Activated naive CD8-positive, alpha-beta T cell (primary cell): Measurements from ENCODE around the gene DNAJB6.
A peak's percentile ranks its signal among the peaks of the same experiment; 100 is the strongest.

ENCODE experiments used
- H3K27ac Mint-ChIP-seq: one replicate; pipeline ENCODE4 v1.8.0; 2021; ENCODE audit warnings: mixed read lengths
- H3K27me3 Mint-ChIP-seq: one replicate; pipeline ENCODE4 v1.8.0; 2021; ENCODE audit warnings: mixed read lengths
- H3K36me3 Mint-ChIP-seq: one replicate; pipeline ENCODE4 v1.8.0; 2021; ENCODE audit warnings: mixed read lengths
- H3K4me1 Mint-ChIP-seq: one replicate; pipeline ENCODE4 v1.8.0; 2021; ENCODE audit warnings: low read depth, mixed read lengths
- H3K4me3 Mint-ChIP-seq: one replicate; pipeline ENCODE4 v1.8.0; 2021; ENCODE audit warnings: mild to moderate bottlenecking, mixed read lengths
- H3K9me3 Mint-ChIP-seq: one replicate; pipeline ENCODE4 v1.8.0; 2021; ENCODE audit warnings: low read depth, mixed read lengths

The DNAJB6 gene

DNA sequence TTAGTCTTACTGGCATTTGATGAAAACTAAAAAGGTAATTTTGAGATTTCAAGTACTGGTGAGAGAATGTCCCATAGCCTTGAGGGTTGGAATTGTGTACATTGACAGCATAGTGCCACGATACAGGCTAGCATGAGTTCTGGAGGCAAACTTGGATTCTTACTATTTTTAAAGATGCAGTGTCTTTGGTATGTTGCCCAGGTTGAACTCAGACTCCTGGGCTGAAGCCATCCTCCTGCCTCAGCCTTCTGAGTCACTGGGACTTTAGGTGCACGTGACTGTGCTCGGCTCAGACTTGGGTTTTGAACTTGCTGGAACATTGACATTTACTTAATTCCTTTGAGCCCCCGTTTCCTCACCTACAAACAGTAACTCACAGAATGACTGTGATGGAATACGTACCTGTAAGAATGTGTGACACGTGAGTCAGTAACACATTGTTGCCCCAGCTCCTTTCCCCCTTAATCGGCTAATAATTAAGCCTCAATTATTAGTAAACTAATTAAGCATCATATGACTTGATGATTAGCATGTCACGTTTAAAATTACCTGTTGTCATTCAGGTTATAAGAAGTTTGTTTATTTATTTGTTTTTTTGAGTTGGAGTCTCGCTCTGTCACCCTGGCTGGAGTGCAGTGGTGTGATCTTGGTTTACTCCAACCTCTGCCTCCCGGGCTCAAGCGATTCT is 10.6 kb downstream of the DNAJB6 start:
- H3K4me3 Mint-ChIP-seq: peak overlapping the region; percentile 44
- H3K27me3 Mint-ChIP-seq: no peaks in the 10 kb centered on the region
- no peaks in the 10 kb centered on the region for H3K9me3 Mint-ChIP-seq
- peaks cover 72% of the 10 kb centered on the region for H3K4me1 Mint-ChIP-seq
- H3K27ac Mint-ChIP-seq: peak overlapping the region; percentile 58
- no peaks in the 10 kb centered on the region for H3K36me3 Mint-ChIP-seq

GRCh38 chr7:157348548-157348947 is 11.7 kb downstream of the DNAJB6 start:
- H3K4me1 Mint-ChIP-seq: peaks cover 74% of the 10 kb centered on the region
- H3K36me3 Mint-ChIP-seq: no peaks in the 10 kb centered on the region
- H3K27me3 Mint-ChIP-seq: no peaks in the 10 kb centered on the region
- H3K9me3 Mint-ChIP-seq: no peaks in the 10 kb centered on the region
- H3K4me3 Mint-ChIP-seq: peak overlapping the region; percentile 73
- peak overlapping the region; percentile 81 for H3K27ac Mint-ChIP-seq

DNA sequence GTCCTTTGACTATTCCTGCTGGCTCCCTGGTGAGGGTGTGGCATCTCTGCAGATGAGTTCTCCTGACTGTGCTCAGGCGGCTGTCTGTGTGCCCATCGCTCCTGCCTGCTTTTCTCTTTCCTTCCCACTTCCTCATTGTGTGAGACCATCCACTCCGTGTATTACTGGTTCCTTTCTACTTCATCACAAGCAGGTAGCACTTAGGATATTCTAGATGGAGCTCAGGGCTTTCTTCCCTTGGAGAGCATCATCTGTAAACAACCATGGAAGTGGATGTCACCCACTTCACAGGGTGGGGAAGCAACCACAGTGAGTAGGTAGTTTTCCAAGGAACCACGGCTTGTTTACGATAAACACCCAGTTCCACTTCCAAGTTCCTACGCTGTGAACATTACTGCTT is 15.7 kb downstream of the DNAJB6 start:
- Mint-ChIP-seq H3K27me3 (no peaks in the 10 kb centered on the region), H3K27ac (peak overlapping the region; percentile 35), H3K9me3 (no peaks in the 10 kb centered on the region), H3K4me1 (peaks cover 82% of the 10 kb centered on the region), H3K36me3 (no peaks in the 10 kb centered on the region), H3K4me3 (peak overlapping the region; percentile 52)

DNA sequence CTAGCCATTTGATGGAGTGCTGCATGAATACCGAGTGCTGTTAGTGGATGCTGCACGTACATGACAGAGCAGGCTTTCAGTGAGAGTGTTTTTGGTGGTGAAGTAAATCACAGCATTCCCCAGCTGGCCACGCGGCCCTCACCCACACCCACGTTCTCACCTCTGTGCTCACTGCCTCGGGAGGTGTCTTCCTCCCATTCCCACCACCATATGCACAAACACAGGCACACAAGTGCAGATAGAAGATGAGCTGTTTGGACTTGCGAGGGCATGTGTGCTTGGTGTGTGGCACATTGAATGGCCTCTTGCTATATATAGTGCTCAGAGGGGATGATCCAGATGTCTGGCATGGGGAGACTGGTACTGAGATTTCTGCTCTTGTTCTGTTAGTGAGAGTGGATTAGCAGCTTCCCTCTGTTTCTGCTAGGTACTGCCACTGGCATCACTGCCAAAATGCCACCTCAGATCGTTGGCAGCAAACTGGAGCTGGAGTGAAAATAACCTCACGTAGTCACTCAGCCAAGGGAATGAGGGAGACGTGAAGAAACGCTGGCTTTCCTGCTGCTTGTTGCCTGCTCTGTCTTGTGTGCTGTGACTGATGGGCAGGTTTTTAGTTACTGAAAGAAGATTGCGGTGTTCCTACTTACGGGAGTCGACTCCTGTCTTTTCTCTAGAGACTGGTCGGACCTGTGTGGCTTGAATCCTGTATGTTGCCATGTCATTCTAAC is 19.1 kb downstream of the DNAJB6 start:
- H3K9me3 Mint-ChIP-seq: no peaks in the 10 kb centered on the region
- H3K27ac Mint-ChIP-seq: peak overlapping the region; percentile 79
- H3K27me3 Mint-ChIP-seq: no peaks in the 10 kb centered on the region
- no peaks in the 10 kb centered on the region for H3K36me3 Mint-ChIP-seq
- peaks cover 75% of the 10 kb centered on the region for H3K4me1 Mint-ChIP-seq
- peak overlapping the region; percentile 38 for H3K4me3 Mint-ChIP-seq

- Mint-ChIP-seq H3K4me1 (peaks cover 63% of the 10 kb centered on the region), H3K4me3 (peak overlapping the region; percentile 49), H3K9me3 (no peaks in the 10 kb centered on the region), H3K27me3 (no peaks in the 10 kb centered on the region), H3K36me3 (no peaks in the 10 kb centered on the region), H3K27ac (peak overlapping the region; percentile 73)
Measured at GRCh38 chr7:157357129-157358040, 20.6 kb downstream of the DNAJB6 start.

DNA sequence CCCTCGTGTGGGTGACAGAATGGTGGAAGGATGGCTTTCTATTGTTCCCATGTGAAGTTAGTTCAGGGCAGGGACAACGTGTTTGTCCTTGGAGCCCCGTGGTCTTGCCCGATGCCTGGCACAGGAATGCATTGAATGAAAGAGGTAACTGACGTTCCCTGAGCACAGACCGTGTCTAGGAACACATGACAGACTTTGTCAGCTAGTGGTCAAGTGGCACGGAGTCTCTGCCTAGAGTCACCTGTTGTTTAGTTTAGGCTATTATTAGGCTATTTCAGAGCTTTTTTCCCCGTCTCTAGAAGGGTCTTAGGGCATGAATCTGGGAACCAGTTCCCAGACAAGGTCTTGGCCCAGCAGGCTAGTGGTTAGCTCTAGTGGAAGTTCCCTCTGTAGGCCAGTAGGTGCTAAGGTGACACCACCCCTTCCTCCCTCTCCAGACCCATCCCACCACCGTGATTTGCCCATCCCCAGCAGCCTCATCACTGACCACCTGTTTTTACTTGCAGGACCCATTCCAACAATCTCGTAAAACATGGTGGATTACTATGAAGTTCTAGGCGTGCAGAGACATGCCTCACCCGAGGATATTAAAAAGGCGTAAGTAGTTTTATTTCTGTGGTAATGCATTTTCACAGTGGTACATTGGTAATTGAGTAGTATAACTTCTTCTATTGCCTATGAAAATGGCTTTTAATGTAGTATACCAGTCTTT is 21.4 kb downstream of the DNAJB6 start:
- Mint-ChIP-seq H3K4me3 (no peak overlapping the region), H3K27me3 (no peaks in the 10 kb centered on the region), H3K4me1 (peaks cover 59% of the 10 kb centered on the region), H3K9me3 (no peaks in the 10 kb centered on the region), H3K27ac (peak overlapping the region; percentile 73), H3K36me3 (no peaks in the 10 kb centered on the region)

GRCh38 chr7:157358753-157359096 is 21.9 kb downstream of the DNAJB6 start:
- Mint-ChIP-seq H3K27me3 (no peaks in the 10 kb centered on the region), H3K4me3 (no peak overlapping the region), H3K36me3 (no peaks in the 10 kb centered on the region), H3K4me1 (peaks cover 54% of the 10 kb centered on the region), H3K9me3 (no peaks in the 10 kb centered on the region), H3K27ac (peak overlapping the region; percentile 16)

DNA sequence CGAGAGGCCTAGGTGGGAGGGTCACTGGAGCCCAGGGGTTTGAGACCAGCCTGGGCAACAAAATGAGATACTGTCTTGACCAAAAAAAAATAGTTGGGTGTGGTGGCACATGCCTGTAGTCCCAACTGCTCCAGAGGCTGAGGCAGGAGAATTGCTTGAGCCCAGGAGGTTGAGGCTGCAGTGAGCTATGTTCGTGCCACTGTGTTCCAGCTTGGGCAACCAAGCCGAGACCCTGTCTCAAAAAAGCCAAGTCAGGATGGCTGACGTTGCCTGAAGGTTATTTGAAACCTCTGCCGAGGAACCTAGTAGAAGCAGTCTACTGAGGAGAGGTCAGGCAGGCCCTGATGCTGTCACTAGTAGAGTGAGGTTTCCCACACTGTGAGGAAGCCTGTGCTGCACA is 22.8 kb downstream of the DNAJB6 start:
- Mint-ChIP-seq H3K36me3 (peaks cover 3% of the 10 kb centered on the region), H3K27me3 (no peaks in the 10 kb centered on the region), H3K4me3 (no peak overlapping the region), H3K9me3 (no peaks in the 10 kb centered on the region), H3K4me1 (peaks cover 52% of the 10 kb centered on the region), H3K27ac (no peak overlapping the region)

DNA sequence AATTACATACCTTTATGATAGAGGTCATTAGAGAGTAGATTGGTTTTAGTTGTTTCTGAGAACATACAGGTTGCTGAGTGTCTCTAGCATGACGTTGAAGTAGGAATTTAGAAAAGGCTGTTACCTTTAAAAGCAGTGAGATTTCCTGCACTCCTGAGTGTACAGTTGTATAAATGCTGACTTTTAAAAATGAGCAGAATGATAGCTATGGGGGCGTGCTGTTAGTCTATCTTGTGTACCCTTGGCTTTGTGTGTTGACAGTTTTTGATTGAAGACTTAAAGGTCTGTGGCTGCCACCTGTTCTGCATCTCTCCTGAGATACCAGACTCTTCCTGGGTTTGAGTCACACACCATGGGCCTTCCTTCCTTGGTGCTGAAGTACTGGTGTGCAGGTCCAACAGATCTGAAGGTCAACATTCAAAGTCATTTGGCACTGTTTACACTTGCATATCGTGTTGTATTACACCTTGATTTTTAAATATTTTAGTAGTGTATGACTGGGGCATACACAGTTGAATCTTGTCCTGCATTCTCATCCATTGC is 23.8 kb downstream of the DNAJB6 start:
- no peaks in the 10 kb centered on the region for H3K27me3 Mint-ChIP-seq
- H3K4me3 Mint-ChIP-seq: no peak overlapping the region
- H3K9me3 Mint-ChIP-seq: no peaks in the 10 kb centered on the region
- peak overlapping the region; percentile 4 for H3K27ac Mint-ChIP-seq
- peaks cover 48% of the 10 kb centered on the region for H3K4me1 Mint-ChIP-seq
- peaks cover 3% of the 10 kb centered on the region for H3K36me3 Mint-ChIP-seq

- Mint-ChIP-seq H3K4me1 (peaks cover 40% of the 10 kb centered on the region), H3K36me3 (peaks cover 6% of the 10 kb centered on the region), H3K27me3 (no peaks in the 10 kb centered on the region), H3K4me3 (no peak overlapping the region), H3K9me3 (no peaks in the 10 kb centered on the region), H3K27ac (no peak overlapping the region)
Measured at GRCh38 chr7:157361537-157361936, 24.7 kb downstream of the DNAJB6 start.

DNA sequence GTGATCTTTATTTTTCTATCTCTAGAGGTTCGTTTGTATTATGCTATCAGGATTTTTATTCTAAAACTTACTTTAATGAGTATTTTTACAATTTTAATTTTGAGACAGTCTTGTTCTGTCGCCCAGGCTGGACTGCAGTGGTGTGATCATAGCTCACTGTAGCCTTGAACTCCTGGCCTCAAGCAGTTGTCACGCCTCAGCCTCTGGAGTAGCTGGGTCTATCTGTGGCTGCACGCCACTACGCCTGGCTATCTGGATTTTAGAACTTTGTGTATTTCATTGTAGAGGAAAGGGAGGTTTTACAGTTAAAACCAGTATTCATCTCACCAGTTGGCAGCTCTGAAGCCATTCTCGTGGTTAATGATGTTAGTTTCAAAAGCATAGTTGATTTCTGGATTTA is 25.9 kb downstream of the DNAJB6 start:
- peak overlapping the region; percentile 16 for H3K27ac Mint-ChIP-seq
- H3K4me3 Mint-ChIP-seq: no peak overlapping the region
- H3K9me3 Mint-ChIP-seq: no peaks in the 10 kb centered on the region
- no peaks in the 10 kb centered on the region for H3K27me3 Mint-ChIP-seq
- peaks cover 6% of the 10 kb centered on the region for H3K36me3 Mint-ChIP-seq
- H3K4me1 Mint-ChIP-seq: peaks cover 30% of the 10 kb centered on the region

DNA sequence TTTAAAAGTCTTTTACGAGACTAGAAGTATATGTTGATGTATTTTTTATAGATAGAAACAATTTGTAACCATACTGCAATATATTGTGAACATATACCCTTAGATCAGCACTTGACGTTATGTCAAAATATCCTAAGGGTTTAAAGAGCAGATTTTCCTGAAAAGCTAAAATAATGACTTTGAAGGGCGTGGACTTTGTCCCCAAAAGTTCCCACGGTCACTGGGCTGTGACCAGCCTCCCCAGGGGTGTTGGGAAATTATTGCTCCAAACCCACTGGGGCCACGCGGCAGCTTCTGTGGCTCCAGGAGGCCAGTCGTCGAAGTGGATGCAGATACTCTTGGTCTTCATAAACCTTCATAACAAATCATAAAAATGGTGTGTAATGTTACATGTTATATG is 29.9 kb downstream of the DNAJB6 start:
- Mint-ChIP-seq H3K4me3 (no peak overlapping the region), H3K27ac (no peak overlapping the region), H3K4me1 (peaks cover 12% of the 10 kb centered on the region), H3K9me3 (no peaks in the 10 kb centered on the region), H3K27me3 (no peaks in the 10 kb centered on the region), H3K36me3 (peaks cover 6% of the 10 kb centered on the region)

GRCh38 chr7:157368955-157369354 is 32.2 kb downstream of the DNAJB6 start:
- Mint-ChIP-seq H3K36me3 (peaks cover 6% of the 10 kb centered on the region), H3K9me3 (no peaks in the 10 kb centered on the region), H3K27ac (no peak overlapping the region), H3K27me3 (no peaks in the 10 kb centered on the region), H3K4me1 (peaks cover 24% of the 10 kb centered on the region), H3K4me3 (no peak overlapping the region)

GRCh38 chr7:157370742-157371141 is 33.9 kb downstream of the DNAJB6 start:
- Mint-ChIP-seq H3K27me3 (no peaks in the 10 kb centered on the region), H3K27ac (peak overlapping the region; percentile 3), H3K36me3 (peaks cover 9% of the 10 kb centered on the region), H3K4me1 (peaks cover 34% of the 10 kb centered on the region), H3K4me3 (no peak overlapping the region), H3K9me3 (no peaks in the 10 kb centered on the region)
